KMS-11 (cell line): ENCODE measurements around the gene SLBP.

Source experiments
- H2AFZ ChIP-seq: fragments of 200-600 bp; sonication (generic); 2 replicates; pipeline ENCODE4 v1.6.1; 2016; ENCODE audit warnings: antibody characterized with exemption, mixed run types, low read depth
- H3K27ac ChIP-seq: fragments of 200-600 bp; sonication (generic); 2 replicates; pipeline ENCODE4 v1.6.1; 2016; ENCODE audit warnings: mild to moderate bottlenecking, mixed run types
- H3K27me3 ChIP-seq: fragments of 200-600 bp; sonication (generic); 2 replicates; pipeline ENCODE4 v1.6.1; 2017; ENCODE audit warnings: mild to moderate bottlenecking, low read depth, mixed run types, moderate library complexity; ENCODE audit not compliant: insufficient read depth
- H3K36me3 ChIP-seq: fragments of 200-600 bp; sonication (generic); 2 replicates; pipeline ENCODE4 v1.6.1; 2017; ENCODE audit warnings: mild to moderate bottlenecking, mixed run types; ENCODE audit not compliant: insufficient read depth
- H3K4me1 ChIP-seq: fragments of 200-600 bp; sonication (generic); 2 replicates; pipeline ENCODE4 v1.6.1; 2016; ENCODE audit warnings: mild to moderate bottlenecking, low read depth, mixed run types; ENCODE audit not compliant: poor library complexity, severe bottlenecking
- H3K4me2 ChIP-seq: fragments of 200-600 bp; sonication (generic); 2 replicates; pipeline ENCODE4 v1.7.0; 2016; ENCODE audit warnings: mild to moderate bottlenecking, mixed run types
- H3K4me3 ChIP-seq: fragments of 200-600 bp; sonication (generic); IDR thresholded peaks from 2 replicates; pipeline ENCODE4 v1.6.1; 2017; ENCODE audit warnings: low read depth, low read length, mixed read lengths; ENCODE audit not compliant: insufficient read depth
- H3K79me2 ChIP-seq: fragments of 200-600 bp; sonication (generic); 2 replicates; pipeline ENCODE4 v1.6.1; 2016; ENCODE audit warnings: low read depth, mixed run types; ENCODE audit not compliant: insufficient read depth
- H3K9ac ChIP-seq: fragments of 200-600 bp; sonication (generic); 2 replicates; pipeline ENCODE4 v1.6.1; 2016; ENCODE audit warnings: mild to moderate bottlenecking, mixed run types
- H4K20me1 ChIP-seq: fragments of 200-600 bp; sonication (generic); 2 replicates; pipeline ENCODE4 v1.6.1; 2016; ENCODE audit warnings: mild to moderate bottlenecking, mixed run types; ENCODE audit not compliant: insufficient read depth
- TF ChIP-seq, protein P1 (sequence below): fragments of 200-600 bp; sonication (generic); conservative IDR thresholded peaks from 2 replicates; pipeline ENCODE4 v1.6.1; 2017; ENCODE audit warnings: low read depth, mild to moderate bottlenecking, antibody characterized with exemption, low read length, moderate library complexity, mixed read lengths

Gene SLBP

DNA sequence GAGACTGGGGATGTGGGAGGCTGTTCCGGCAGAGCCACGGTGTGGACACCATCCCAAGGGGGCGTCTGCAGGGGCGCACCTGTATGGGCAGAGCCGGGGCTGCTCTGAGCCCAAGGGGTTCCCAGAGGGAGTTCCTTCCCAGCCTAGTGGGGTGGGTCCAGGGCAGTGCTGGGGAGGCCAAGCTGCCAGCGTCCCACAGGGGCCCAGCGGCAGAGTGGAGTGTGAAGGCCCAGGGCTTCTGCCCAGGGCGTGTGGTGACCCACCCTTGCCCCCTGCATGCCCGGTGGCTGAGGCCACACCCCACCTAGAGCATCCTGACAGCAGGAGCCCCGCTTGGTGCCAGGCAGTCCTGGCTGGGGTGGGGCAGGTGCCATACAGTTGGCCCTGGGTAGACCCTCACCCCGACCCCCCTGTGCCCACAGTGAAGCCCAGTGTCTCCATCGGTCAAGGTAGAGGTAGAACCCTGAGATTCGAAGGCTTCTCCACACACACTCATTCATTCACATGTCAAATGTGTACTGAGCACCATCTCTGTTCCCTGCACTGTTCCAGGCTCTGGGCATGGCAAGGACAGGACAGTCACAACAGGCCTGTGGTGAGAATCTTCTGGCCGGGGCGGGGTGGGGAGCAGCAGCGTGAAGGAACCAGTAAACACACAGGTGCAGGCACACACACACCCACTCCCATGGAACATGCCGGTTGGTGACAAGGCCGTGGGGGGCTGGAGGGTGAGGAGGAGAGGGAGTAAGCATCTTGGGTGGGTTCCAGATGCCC, 38.4 kb upstream of the SLBP start:
- TF ChIP-seq, protein P1, sequence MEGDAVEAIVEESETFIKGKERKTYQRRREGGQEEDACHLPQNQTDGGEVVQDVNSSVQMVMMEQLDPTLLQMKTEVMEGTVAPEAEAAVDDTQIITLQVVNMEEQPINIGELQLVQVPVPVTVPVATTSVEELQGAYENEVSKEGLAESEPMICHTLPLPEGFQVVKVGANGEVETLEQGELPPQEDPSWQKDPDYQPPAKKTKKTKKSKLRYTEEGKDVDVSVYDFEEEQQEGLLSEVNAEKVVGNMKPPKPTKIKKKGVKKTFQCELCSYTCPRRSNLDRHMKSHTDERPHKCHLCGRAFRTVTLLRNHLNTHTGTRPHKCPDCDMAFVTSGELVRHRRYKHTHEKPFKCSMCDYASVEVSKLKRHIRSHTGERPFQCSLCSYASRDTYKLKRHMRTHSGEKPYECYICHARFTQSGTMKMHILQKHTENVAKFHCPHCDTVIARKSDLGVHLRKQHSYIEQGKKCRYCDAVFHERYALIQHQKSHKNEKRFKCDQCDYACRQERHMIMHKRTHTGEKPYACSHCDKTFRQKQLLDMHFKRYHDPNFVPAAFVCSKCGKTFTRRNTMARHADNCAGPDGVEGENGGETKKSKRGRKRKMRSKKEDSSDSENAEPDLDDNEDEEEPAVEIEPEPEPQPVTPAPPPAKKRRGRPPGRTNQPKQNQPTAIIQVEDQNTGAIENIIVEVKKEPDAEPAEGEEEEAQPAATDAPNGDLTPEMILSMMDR, result no peak
- no peak overlapping the region for H3K27ac ChIP-seq
- no peak overlapping the region for H3K9ac ChIP-seq
- H3K79me2 ChIP-seq, result no peaks in the 10 kb centered on the region
- H3K27me3 ChIP-seq, result no peaks in the 10 kb centered on the region
- H3K4me3 ChIP-seq, result no peak overlapping the region
- H3K4me2 ChIP-seq, result no peak overlapping the region
- no peaks in the 10 kb centered on the region for H3K4me1 ChIP-seq
- no peaks in the 10 kb centered on the region for H4K20me1 ChIP-seq
- H2AFZ ChIP-seq, result no peak overlapping the region
- no peaks in the 10 kb centered on the region for H3K36me3 ChIP-seq

DNA sequence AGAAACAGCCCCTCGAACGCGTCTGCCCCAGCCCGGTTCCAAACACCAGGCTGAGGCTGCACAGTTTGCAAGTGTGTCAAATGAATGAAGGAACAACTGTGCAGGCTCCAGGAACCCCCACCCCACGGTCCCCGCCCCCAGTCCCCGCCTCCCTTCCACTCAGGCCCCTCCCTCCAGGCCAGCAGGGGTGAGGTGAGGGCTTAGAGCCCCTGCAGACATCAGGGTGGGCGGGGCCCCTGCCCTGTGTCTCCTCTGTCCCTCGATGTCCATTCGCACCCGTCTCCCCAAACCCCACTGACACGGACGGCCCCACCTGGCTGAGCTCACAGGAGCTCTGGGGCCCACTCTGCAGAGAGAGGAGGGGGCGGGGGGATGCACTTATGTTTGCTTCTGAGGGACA, 37.7 kb upstream of the SLBP start:
- Histone ChIP-seq H3K4me3 (no peak overlapping the region), H3K79me2 (no peaks in the 10 kb centered on the region), H3K4me1 (no peaks in the 10 kb centered on the region), H3K36me3 (no peaks in the 10 kb centered on the region), H3K4me2 (no peak overlapping the region), H4K20me1 (no peaks in the 10 kb centered on the region), H3K27ac (no peak overlapping the region), H3K27me3 (no peaks in the 10 kb centered on the region), H3K9ac (no peak overlapping the region), H2AFZ (no peak overlapping the region)
- TF ChIP-seq, protein P1, result no peak

DNA sequence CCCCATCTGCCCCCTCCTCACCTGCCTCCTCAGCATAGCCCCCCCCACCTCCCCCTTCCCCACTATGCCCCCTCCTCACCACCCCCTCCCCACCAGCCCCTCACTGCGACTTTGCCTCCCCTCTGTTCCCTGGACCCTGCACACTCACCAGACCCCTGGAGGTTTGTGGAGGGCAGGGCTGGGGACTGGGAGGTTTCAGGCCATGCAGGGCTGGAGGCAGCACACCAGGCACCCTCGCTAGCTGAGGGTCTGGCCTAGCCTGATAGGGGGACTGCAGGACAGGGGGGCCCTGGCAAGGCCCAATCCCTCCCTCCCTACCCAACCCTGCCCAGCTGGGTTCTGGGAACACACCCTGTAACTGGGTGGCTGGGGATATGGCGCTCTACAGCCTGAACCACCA, 37.3 kb upstream of the SLBP start:
- Histone ChIP-seq H3K27ac (no peak overlapping the region), H3K27me3 (no peaks in the 10 kb centered on the region), H3K36me3 (no peaks in the 10 kb centered on the region), H2AFZ (no peak overlapping the region), H3K79me2 (no peaks in the 10 kb centered on the region), H3K4me2 (no peak overlapping the region), H3K9ac (no peak overlapping the region), H3K4me1 (no peaks in the 10 kb centered on the region), H3K4me3 (no peak overlapping the region), H4K20me1 (no peaks in the 10 kb centered on the region)
- TF ChIP-seq, protein P1, result no peak

DNA sequence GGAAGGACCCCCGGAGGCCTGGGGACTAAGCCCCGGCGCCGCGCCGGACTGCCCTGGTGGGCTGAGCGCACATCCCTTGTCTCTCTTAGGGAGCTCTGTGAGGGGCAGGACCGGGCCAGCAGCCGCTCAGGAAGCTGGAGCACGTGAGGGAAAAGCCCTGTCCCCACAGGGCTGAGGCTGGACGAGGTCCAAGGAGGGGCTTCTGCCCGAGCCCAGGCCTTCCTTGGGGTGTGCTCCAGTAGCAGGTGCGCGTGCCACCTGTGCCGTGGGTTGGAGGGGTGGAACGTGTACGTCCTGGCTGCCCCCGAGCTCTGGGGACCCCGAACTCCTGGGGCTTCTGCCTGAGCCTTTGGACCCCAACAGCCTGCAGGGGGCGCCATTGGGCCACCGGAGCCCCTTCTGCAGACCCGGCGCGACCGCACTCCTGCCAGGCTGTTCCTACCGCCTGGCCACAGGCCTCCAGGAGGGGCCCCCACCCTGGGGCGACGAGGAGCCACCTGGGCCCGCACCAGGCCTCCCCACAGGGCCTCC, 36.4 kb upstream of the SLBP start:
- Histone ChIP-seq H3K27me3 (no peaks in the 10 kb centered on the region), H3K9ac (no peak overlapping the region), H2AFZ (0 out of 2 replicates have a peak overlapping the region, but pooled peaks have one; percentile 18), H4K20me1 (no peaks in the 10 kb centered on the region), H3K4me2 (peak overlapping the region; percentile 33), H3K27ac (no peak overlapping the region), H3K36me3 (no peaks in the 10 kb centered on the region), H3K79me2 (no peaks in the 10 kb centered on the region), H3K4me3 (no peak overlapping the region), H3K4me1 (no peaks in the 10 kb centered on the region)
- TF ChIP-seq, protein P1, result peak; percentile 63
